Mesothelial cell of epicardium (in vitro differentiated cells): ENCODE data around the gene CEP41. TPM values are rescaled to one million over a fixed set of nuclear protein-coding genes. Genes with fewer than 3 reads are reported as not detected.

Experiments
- DNase-seq, 2 experiments: peaks; one replicate each; pipeline ENCODE4 v3.0.0; 2021; ENCODE audit warnings: low spot score in 2 of 2; ENCODE audit not compliant: unreplicated experiment in 2 of 2
- H3K27ac Mint-ChIP-seq: 2 replicates; pipeline ENCODE4 v1.8.0; 2021; ENCODE audit warnings: mixed read lengths
- H3K27me3 Mint-ChIP-seq: 2 replicates; pipeline ENCODE4 v1.8.0; 2021; ENCODE audit warnings: low read depth, mixed read lengths
- H3K36me3 Mint-ChIP-seq: 2 replicates; pipeline ENCODE4 v1.8.0; 2021; ENCODE audit warnings: mixed read lengths
- H3K4me1 Mint-ChIP-seq: 2 replicates; pipeline ENCODE4 v1.8.0; 2021; ENCODE audit warnings: mixed read lengths
- H3K4me3 Mint-ChIP-seq: 2 replicates; pipeline ENCODE4 v1.8.0; 2021; ENCODE audit warnings: mild to moderate bottlenecking, moderate library complexity, mixed read lengths
- H3K9me3 Mint-ChIP-seq: 2 replicates; pipeline ENCODE4 v1.8.0; 2021; ENCODE audit warnings: mixed read lengths
- total RNA-seq: library from RNA; stranded (reverse); gene quantifications from 3 replicates; pipeline ENCODE4 v1.2.1, GENCODE V29; 2021
- TF ChIP-seq, protein P1 (sequence below): fragments of 200-600 bp; sonication (generic); IDR thresholded peaks from one replicate; pipeline ENCODE4 v1.5.0; 2021; ENCODE audit warnings: antibody characterized with exemption; ENCODE audit not compliant: unreplicated experiment

The CEP41 gene
- total RNA-seq, 1 donor from 2014 or later, result 22.5 TPM

DNA sequence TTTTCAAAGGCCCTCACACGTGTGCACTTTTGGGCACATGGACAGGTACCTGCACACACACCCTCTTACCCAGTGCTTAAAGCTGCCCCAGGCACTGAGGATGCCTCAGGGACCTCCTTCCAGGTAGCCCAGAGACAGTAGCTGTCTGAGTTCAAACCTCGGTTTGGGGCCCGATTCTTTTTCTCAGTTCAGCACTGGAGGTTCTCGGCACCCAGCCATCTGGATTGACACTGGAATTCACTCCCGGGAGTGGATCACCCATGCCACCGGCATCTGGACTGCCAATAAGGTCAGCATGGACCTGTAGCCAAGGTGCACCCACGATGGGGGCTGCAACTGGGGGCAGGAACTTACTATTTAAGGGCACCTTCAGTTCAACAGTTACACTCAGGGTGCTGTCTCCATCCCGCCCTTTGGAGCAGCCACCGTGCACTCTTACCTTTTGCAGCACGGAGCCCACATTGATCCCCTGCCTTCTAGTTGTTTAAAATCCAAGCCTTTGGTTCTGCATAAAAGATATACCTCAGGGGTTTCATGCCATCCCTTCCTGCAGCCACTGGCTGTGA lies 78.5 kb downstream of the CEP41 start:
- peaks cover 19% of the 10 kb centered on the region for H3K9me3 Mint-ChIP-seq

DNA sequence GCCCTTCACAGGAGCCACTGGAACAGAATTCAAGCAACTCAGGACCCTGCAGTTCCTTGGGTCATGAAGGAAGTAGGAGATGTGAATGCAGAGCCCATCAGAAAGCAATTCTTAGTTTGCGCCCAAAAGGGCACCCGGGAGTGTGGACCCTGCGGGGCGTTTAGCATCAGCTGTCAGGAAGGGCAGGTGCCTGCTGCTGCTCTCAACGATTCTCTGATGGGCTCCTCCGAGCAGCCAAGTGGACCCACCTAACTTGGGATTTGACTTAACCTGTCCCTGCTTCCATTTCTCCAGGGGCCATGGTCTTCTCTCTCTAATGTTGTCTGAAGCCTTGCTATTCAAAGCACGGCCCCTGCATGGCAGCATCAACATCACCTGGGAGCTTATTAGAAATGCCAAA lies 79.1 kb downstream of the CEP41 start:
- Mint-ChIP-seq H3K4me1 (peaks cover 39% of the 10 kb centered on the region), H3K36me3 (peaks cover 12% of the 10 kb centered on the region), H3K4me3 (no peak overlapping the region), H3K27me3 (no peaks in the 10 kb centered on the region), H3K27ac (no peak overlapping the region), H3K9me3 (peaks cover 19% of the 10 kb centered on the region)
- DNase-seq, result no peak
- TF ChIP-seq, protein P1, sequence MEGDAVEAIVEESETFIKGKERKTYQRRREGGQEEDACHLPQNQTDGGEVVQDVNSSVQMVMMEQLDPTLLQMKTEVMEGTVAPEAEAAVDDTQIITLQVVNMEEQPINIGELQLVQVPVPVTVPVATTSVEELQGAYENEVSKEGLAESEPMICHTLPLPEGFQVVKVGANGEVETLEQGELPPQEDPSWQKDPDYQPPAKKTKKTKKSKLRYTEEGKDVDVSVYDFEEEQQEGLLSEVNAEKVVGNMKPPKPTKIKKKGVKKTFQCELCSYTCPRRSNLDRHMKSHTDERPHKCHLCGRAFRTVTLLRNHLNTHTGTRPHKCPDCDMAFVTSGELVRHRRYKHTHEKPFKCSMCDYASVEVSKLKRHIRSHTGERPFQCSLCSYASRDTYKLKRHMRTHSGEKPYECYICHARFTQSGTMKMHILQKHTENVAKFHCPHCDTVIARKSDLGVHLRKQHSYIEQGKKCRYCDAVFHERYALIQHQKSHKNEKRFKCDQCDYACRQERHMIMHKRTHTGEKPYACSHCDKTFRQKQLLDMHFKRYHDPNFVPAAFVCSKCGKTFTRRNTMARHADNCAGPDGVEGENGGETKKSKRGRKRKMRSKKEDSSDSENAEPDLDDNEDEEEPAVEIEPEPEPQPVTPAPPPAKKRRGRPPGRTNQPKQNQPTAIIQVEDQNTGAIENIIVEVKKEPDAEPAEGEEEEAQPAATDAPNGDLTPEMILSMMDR, result no peak

More for the DNA sequence above, 78.5 kb downstream of the CEP41 start:
- H3K27ac Mint-ChIP-seq, result no peak overlapping the region
- TF ChIP-seq, protein P1, result no peak
- peaks cover 12% of the 10 kb centered on the region for H3K36me3 Mint-ChIP-seq
- no peaks in the 10 kb centered on the region for H3K27me3 Mint-ChIP-seq
- no peak overlapping the region for H3K4me3 Mint-ChIP-seq
- H3K4me1 Mint-ChIP-seq, result peaks cover 38% of the 10 kb centered on the region
- DNase-seq, result no peak

DNA sequence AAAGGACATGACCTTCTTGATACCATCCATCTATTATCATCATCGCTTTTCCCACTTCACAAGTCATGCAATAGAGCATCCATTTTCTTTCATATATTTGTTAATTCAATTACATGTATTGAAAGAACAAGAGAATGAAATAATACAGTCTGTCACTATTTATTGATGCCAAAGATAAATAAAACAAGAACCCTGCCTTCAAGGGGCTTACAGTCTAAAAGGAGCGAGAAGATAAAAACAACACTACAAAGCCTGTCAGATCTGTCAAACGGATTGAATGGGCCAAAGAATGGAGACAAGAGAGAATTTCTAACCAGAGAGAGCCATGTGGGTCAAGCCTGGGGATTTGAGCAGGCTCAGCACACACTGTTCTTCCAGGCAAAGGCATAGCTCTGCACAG lies 80.3 kb downstream of the CEP41 start:
- Mint-ChIP-seq H3K27me3 (no peaks in the 10 kb centered on the region), H3K4me1 (peaks cover 40% of the 10 kb centered on the region), H3K27ac (no peak overlapping the region), H3K9me3 (peaks cover 19% of the 10 kb centered on the region), H3K4me3 (no peak overlapping the region), H3K36me3 (peaks cover 12% of the 10 kb centered on the region)
- DNase-seq, result no peak
- TF ChIP-seq, protein P1, result no peak

DNA sequence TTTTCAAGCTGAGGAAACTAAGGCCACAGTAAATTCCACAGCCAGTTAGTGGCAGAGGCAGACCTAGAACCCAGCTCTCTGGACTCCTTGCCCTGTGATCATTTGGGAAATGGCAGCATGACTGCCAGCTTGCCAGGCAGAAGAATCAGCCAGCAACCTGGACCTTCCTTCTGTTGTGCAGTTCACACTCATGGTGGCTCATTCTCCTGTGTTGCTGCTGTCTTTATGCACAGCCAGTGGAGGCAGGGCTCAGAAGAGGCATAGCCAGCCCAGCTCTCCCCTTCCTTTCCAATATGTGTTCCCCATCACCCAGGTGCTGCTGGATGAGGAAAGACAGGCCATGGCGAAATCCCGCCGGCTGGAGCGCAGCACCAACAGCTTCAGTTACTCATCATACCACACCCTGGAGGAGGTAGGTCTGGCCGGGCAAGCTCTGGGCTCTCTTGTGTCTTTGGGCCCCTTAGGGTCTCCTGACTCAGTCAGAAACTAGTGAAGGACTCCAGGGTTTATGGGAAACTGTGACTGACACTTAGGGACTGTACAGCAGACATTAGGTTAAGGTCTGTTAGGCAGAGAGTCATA lies 81.4 kb downstream of the CEP41 start:
- H3K4me3 Mint-ChIP-seq, result no peak overlapping the region
- H3K27me3 Mint-ChIP-seq, result no peaks in the 10 kb centered on the region
- peaks cover 12% of the 10 kb centered on the region for H3K36me3 Mint-ChIP-seq
- DNase-seq, result no peak
- peaks cover 37% of the 10 kb centered on the region for H3K4me1 Mint-ChIP-seq
- peaks cover 19% of the 10 kb centered on the region for H3K9me3 Mint-ChIP-seq
- TF ChIP-seq, protein P1, result no peak
- H3K27ac Mint-ChIP-seq, result no peak overlapping the region

DNA sequence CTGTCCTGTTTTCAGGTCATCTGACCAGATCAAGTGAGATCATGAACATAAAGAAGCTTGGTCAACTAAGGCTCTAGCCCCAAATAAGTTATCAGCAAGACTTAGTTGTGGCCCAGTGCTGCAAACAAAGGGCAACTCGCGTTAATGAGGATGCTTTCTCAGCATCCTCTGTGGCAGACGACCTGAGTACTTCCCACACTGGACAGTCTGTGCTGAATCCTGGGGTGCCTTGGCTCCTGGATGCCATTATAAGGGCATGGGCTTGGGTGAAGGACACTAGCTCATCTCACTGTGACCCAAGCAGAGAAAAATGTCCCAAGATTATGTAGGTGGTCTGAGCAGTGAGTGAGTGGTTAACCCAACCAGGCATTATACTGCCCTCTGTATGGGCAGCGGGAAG lies 82.3 kb downstream of the CEP41 start:
- TF ChIP-seq, protein P1, result no peak
- Mint-ChIP-seq H3K9me3 (peaks cover 19% of the 10 kb centered on the region), H3K27ac (no peak overlapping the region), H3K4me3 (no peak overlapping the region), H3K27me3 (no peaks in the 10 kb centered on the region), H3K36me3 (peaks cover 12% of the 10 kb centered on the region), H3K4me1 (peaks cover 41% of the 10 kb centered on the region)
- no peak for DNase-seq
